Thyroid gland (tissue), 4 donors: ENCODE results near the gene ZSCAN2. TPM values are rescaled to one million over a fixed set of nuclear protein-coding genes. Genes with fewer than 3 reads are reported as not detected.

ENCODE experiments used
- DNase-seq, 2 donors: peaks; one replicate each; pipeline ENCODE4 v3.0.0-alpha.2; 2019
- H3K27ac ChIP-seq, 3 donors: fragments of 200-600 bp; sonication (generic); 1 replicate in 2 of 3; 2 replicates in 1 of 3; pipeline ENCODE4 v1.5.1; 2016 to 2019; ENCODE audit warnings: mild to moderate bottlenecking in 1 of 3, moderate library complexity in 1 of 3
- H3K27me3 ChIP-seq: fragments of 200-600 bp; sonication (generic); one replicate; pipeline ENCODE4 v1.5.1; 2019
- H3K36me3 ChIP-seq, 2 donors: fragments of 200-600 bp; sonication (generic); one replicate each; pipeline ENCODE4 v1.5.1; 2016 to 2019
- H3K4me1 ChIP-seq, 2 donors: fragments of 200-600 bp; sonication (generic); one replicate each; pipeline ENCODE4 v1.5.1; 2017 to 2019
- H3K4me3 ChIP-seq, 3 donors: fragments of 200-600 bp; sonication (generic); replicated peaks in 1 of 3; 1 replicate in 2 of 3; 2 replicates in 1 of 3; pipeline ENCODE4 v1.5.1; 2016; ENCODE audit warnings: mild to moderate bottlenecking in 1 of 3
- H3K9me3 ChIP-seq: fragments of 200-600 bp; sonication (generic); one replicate; pipeline ENCODE4 v1.5.1; 2017
- POLR2A ChIP-seq, 2 donors: fragments of 450-650 bp; IDR thresholded peaks; one replicate each; pipeline ENCODE4 v1.6.1; 2017; ENCODE audit warnings: antibody characterized with exemption in 2 of 2, mild to moderate bottlenecking in 2 of 2, moderate library complexity in 1 of 2
- WGBS, 2 donors: methylation state at CpG; one replicate each; pipeline ENCODE4 v1.1.5; 2017; 5-methylcytosine and 5-hydroxymethylcytosine counted together
- intact Hi-C: fragments of 100-400 bp; cut with DNase I; formaldehyde crosslinking; loops from one replicate; pipeline ENCODE4 v1.15.1; 2023
- total RNA-seq, 4 donors: library from RNA; depleted of rRNA; stranded (reverse); fragments of >200 nt; gene quantifications; one replicate each; pipeline ENCODE4 v1.2.3, GENCODE V29; 2016
- TF ChIP-seq, protein P1 (sequence below), 6 experiments: fragments of 200-600 bp in 3 of 6; fragments of 450-650 bp in 3 of 6; sonication (generic) in 3 of 6; IDR thresholded peaks; one replicate each; pipeline ENCODE4 v1.5.1; 2016 to 2019; ENCODE audit warnings: antibody characterized with exemption in 6 of 6, mild to moderate bottlenecking in 2 of 6, inconsistent platforms in 1 of 6, moderate library complexity in 1 of 6

ZSCAN2 gene
- total RNA-seq, 4 donors from 2014 or later: 9.1 to 22.7 (median 11.7) TPM

DNA sequence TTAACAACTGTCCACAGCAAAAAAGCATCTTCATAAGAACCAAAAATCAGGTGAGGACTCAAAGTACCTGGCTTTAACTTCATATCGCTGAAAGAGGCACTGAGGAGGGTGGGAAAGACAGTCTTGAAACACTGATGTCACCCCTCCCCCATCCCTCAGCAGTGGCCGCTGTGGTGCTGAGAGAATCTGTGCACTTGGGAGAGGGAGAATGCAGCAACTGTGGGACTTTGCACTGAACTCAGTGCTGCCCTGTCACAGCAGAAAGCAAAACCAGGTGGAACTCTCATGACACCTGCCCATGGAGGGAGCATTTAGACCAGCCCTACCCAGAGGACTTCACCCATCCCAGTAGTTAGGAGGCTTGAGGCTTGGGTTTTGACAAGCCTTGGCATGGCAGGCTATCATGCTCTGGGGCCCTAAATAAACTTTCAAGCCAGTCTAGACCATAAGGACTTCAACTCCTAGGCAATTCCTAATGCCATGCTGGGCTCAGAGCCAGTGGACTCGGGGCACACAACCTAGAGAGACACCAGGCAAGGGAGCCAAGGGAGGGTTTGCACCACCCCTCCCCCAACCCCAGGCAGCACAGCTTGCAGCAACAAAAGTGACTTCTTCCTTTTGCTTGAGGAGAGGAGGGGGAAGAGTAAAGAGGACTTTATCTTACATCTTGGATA lies 6.1 kb upstream of the ZSCAN2 start:
- Histone ChIP-seq H3K9me3 (no peaks in the 10 kb centered on the region), H3K36me3 (no peaks in the 10 kb centered on the region), H3K27me3 (no peaks in the 10 kb centered on the region), H3K4me1 (no peaks in the 10 kb centered on the region), H3K27ac (no peak overlapping the region), H3K4me3 (no peak overlapping the region)
- WGBS, 2 donors: 46 to 67% methylated on average over 3 of the region's 3 CpGs
- DNase-seq: no peak
- TF ChIP-seq, protein P1, sequence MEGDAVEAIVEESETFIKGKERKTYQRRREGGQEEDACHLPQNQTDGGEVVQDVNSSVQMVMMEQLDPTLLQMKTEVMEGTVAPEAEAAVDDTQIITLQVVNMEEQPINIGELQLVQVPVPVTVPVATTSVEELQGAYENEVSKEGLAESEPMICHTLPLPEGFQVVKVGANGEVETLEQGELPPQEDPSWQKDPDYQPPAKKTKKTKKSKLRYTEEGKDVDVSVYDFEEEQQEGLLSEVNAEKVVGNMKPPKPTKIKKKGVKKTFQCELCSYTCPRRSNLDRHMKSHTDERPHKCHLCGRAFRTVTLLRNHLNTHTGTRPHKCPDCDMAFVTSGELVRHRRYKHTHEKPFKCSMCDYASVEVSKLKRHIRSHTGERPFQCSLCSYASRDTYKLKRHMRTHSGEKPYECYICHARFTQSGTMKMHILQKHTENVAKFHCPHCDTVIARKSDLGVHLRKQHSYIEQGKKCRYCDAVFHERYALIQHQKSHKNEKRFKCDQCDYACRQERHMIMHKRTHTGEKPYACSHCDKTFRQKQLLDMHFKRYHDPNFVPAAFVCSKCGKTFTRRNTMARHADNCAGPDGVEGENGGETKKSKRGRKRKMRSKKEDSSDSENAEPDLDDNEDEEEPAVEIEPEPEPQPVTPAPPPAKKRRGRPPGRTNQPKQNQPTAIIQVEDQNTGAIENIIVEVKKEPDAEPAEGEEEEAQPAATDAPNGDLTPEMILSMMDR (IDR thresholded peaks at IDR 0.05): no peak
- TF ChIP-seq POLR2A (IDR thresholded peaks at IDR 0.05): no peak
- intact Hi-C loops: loop anchor here (5.0 to 10.0 kb wide), 2 partner anchors 150 to 338 kb away; partner anchors contain the start of gene ZNF592

DNA sequence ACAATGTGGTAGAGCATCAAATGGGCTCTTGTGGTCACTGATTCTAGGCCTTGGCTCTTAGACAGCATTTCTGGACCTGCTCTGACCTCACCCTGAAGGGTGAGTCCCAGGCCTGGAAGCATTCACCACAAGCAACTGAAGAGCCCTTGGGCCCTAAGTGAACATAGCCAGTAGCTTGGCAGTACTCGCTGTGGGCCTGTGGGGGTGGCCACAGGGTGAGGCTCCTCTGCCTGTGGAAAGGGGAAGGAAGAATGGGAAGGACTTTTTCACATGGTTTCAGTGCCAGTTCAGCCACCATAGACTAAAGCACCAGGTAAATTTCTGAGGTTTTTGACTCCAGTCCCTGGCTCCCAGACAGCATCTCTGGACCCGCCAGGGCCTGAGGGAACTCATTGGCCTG lies 5.1 kb upstream of the ZSCAN2 start:
- H3K9me3 ChIP-seq: no peaks in the 10 kb centered on the region
- no peak for TF ChIP-seq POLR2A (IDR thresholded peaks at IDR 0.05)
- TF ChIP-seq, protein P1 (IDR thresholded peaks at IDR 0.05): no peak
- DNase-seq: no peak
- H3K27me3 ChIP-seq: no peaks in the 10 kb centered on the region
- no peak overlapping the region for H3K27ac ChIP-seq
- intact Hi-C loops: loop anchor here (10.0 kb wide), 1 partner anchor 149 kb away; the partner anchor contains the start of gene ZNF592
- no peak overlapping the region for H3K4me3 ChIP-seq
- peaks cover 0 to 4% of the 10 kb centered on the region in 2 donors for H3K4me1 ChIP-seq
- H3K36me3 ChIP-seq: no peaks in the 10 kb centered on the region
- 76 to 90% methylated on average over 2 of the region's 2 CpGs for WGBS, 2 donors

DNA sequence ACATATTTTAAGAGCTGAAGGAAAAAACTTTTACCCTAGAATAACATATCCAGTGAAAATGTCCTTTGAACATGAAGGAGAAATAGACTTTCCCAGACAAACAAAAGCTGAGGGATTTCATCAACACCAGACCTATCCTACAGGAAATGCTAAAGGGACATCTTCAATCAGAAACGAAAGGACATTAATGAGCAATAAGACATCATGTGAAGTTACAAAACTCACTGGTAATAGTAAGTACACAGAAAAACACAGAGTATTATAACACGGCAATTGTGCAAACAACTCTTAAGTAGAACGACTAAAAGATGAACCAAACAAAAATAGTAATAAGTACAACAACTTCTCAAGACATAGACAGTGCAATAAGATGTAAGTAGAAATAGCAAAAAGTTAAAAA lies 3.5 kb upstream of the ZSCAN2 start:
- TF ChIP-seq POLR2A (IDR thresholded peaks at IDR 0.05): no peak
- TF ChIP-seq, protein P1 (IDR thresholded peaks at IDR 0.05): no peak

DNA sequence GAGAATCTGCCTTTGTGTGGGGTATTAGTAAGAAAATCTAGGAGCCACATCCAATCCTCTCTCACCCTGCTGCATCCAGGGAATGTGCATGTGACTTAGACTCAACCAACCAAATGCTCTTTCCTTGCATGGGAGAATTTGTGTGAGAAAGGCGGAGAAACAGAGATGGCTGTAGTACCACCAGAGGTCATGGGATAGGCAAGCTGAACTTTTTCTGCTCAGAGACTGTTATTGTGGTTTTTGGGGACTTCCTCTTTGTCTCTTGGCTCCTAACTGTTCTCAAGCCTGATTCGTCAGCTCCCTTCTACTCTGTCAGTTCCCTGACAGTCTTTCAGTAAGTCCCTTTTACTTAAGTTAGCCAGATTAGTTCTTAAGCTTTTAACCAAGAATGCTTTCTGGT lies 2.6 kb upstream of the ZSCAN2 start:
- H3K27me3 ChIP-seq: no peaks in the 10 kb centered on the region
- H3K4me3 ChIP-seq: no peak overlapping the region
- no peaks in the 10 kb centered on the region for H3K36me3 ChIP-seq
- intact Hi-C loops: loop anchor here (10.0 kb wide), 1 partner anchor 147 kb away; the partner anchor contains the start of gene ZNF592
- no peak for TF ChIP-seq POLR2A (IDR thresholded peaks at IDR 0.05)
- TF ChIP-seq, protein P1 (IDR thresholded peaks at IDR 0.05): no peak
- no peaks in the 10 kb centered on the region for H3K9me3 ChIP-seq
- WGBS, 2 donors: 80 to 93% methylated on average over 2 of the region's 2 CpGs
- no peak for DNase-seq
- peaks cover 8% of the 10 kb centered on the region in 2 donors for H3K4me1 ChIP-seq
- H3K27ac ChIP-seq: no peak overlapping the region

More for the DNA sequence above, 3.5 kb upstream of the ZSCAN2 start:
- intact Hi-C loops: loop anchor here (10.0 kb wide), 1 partner anchor 148 kb away; the partner anchor contains the start of gene ZNF592
- 73 to 90% methylated on average over 3 of the region's 3 CpGs for WGBS, 2 donors
- Histone ChIP-seq H3K4me3 (no peak overlapping the region), H3K9me3 (no peaks in the 10 kb centered on the region), H3K27ac (no peak overlapping the region), H3K4me1 (peaks cover 8% of the 10 kb centered on the region in 2 donors), H3K27me3 (no peaks in the 10 kb centered on the region), H3K36me3 (no peaks in the 10 kb centered on the region)
- no peak for DNase-seq

DNA sequence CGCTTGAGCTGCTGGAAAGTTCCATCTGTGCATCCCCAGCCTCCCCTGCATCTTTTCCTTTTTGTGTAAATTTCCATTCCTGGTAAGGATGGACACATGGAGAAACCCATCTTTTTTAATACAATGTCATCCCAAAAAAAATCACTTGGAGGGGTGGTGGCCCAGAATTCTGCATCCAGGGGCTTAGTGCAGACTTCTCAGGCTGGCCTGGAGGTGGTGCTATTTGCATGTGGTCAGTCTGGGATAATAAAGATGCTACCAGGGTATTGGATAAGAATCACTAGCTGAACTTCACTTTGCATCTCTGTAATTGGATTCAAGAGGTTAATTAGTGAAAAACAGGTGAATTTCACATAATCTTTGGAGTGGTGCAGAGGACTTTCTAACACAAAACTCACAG lies 1.8 kb upstream of the ZSCAN2 start:
- 75 to 78% methylated on average over 1 of the region's 1 CpG for WGBS, 2 donors
- Histone ChIP-seq H3K4me3 (no peak overlapping the region), H3K36me3 (no peaks in the 10 kb centered on the region), H3K27ac (no peak overlapping the region), H3K4me1 (peaks cover 8% of the 10 kb centered on the region in 2 donors), H3K27me3 (no peaks in the 10 kb centered on the region), H3K9me3 (no peaks in the 10 kb centered on the region)
- no peak for TF ChIP-seq POLR2A (IDR thresholded peaks at IDR 0.05)
- TF ChIP-seq, protein P1 (IDR thresholded peaks at IDR 0.05): peak in 4 of 6 experiments; percentile 53 to 63 (median 60)
- intact Hi-C loops: loop anchor here (10.0 kb wide), 1 partner anchor 146 kb away; the partner anchor contains the start of gene ZNF592
- peak; percentile 27 to 38 for DNase-seq
